Non-pigmented ciliary epithelial cell (primary cell): Measurements from ENCODE around the gene GSTT4.
"Not testable (repeated sequence)": the region's sequence is repeated elsewhere in the genome, so short reads cannot be mapped to it uniquely, and the experiment has no call there.

Source experiments
- DNase-seq: peaks from one replicate; pipeline ENCODE4 v3.0.0-alpha.2; 2010; ENCODE audit warnings: low read depth

Gene GSTT4

DNA sequence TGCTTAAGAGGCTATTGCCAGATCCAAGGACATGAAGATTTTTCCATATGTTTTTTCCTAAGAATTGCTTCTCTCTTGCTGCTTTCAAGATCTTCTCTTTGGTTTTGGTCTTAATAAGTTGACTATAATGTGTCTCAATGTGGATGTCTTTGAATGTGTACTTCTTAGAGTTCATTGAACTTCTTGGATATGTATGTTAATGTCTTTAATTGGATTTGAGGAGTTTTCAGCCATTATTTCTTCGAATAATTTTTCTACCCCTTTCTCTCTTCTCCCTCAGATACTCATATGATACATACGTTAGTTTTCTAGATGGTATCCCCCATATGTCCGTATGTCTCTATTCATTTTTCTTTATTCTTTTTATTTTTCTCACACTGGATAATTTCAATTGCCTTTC lies 19.1 kb upstream of the GSTT4 start:
- no peak for DNase-seq

DNA sequence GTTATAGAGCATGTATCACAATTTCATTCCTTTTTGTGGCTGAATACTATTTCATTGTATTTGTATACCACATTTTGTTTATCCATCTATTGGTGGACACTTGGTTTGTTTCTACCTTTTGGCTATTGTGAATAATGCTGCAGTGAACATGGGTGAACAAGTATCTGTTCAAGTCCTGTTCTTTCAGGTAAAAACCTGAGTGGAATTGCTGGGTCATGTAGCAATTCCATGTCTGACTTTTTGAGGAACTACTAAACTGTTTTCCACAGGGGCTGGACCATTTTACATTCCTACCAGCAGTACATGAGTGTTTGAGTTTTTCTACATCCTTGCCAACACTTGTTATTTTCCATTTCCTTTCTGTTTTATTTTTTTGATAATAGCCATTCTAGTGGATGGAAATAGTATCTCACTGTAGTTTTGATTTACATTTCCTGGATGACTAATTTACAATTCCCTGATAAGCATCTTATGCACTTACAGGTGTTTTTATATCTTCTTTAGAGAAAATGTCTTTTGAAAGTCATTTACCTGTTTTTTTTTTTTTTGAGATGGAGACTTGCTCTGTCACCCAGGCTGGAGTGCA lies 18.0 kb upstream of the GSTT4 start:
- no peak for DNase-seq

DNA sequence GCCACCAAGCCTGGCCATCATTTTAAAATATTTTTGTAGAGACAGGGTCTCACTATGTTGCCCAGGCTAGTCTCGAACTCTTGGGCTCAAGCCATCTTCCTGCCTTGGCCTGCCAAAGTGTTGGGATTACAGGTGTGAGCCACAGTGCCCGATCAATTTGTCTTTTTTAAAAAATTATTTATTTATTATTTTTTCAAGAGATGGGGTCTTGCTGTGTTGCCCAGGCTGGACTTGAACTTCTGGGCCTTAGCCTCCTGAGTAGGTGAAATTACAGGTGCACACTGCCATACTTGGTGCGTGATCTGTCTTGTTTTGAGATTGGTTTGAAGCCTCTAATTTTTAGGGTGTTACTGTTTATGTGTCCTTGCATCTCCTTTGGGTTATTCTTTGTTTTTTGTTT lies 16.1 kb upstream of the GSTT4 start:
- no peak for DNase-seq

DNA sequence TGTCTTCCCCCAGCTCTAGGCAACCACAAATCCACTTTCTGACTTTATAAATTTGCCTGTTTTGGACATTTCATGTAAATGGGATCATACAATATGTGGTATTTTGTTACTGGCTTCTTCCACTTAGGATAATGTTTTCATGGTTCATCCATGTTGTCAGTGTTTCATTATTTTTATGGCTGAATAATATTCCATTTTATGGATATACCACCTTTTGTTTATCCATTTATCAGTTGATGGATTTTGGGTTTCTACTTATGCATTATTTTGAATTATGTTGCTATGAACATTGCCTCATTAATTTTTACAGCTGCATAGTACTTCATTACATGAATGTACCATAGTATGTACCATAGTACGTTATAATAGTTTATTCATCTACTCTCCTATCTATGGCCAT lies 10.9 kb upstream of the GSTT4 start:
- DNase-seq = no peak

DNA sequence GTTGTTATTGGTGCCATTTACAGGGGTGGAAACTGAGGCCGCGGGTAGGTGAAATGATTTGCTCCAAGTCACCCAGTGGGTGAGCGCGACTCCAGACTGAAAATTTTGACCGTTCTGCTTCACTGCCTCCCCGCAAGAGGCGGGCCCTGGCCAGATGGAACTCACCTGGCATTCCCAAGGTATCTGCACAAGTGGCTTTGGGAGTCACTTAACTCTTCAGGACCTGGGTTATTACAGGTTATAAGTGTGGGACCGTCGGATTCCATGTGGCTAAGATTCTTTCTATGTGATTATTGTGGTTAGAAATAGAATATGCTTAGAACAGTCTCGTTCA lies 6.4 kb upstream of the GSTT4 start:
- no peak for DNase-seq

DNA sequence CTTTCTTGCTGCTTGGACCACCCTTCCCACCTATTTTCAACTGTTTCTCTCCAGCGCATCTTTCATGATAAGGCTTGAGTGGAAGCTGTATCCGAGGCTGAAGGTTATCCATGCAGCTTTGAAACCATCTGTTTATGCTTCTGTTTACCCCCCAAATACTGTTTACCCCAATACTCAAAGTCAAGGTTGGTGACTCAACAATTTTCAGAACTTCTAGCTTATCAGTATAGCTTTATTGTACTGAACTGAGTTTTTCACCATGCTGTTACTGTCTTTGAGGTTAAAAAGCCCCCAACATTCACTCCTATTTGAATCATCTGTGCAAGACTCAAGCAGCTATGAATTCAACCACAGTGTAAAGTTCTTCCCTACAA lies 4.8 kb upstream of the GSTT4 start:
- DNase-seq = no peak

DNA sequence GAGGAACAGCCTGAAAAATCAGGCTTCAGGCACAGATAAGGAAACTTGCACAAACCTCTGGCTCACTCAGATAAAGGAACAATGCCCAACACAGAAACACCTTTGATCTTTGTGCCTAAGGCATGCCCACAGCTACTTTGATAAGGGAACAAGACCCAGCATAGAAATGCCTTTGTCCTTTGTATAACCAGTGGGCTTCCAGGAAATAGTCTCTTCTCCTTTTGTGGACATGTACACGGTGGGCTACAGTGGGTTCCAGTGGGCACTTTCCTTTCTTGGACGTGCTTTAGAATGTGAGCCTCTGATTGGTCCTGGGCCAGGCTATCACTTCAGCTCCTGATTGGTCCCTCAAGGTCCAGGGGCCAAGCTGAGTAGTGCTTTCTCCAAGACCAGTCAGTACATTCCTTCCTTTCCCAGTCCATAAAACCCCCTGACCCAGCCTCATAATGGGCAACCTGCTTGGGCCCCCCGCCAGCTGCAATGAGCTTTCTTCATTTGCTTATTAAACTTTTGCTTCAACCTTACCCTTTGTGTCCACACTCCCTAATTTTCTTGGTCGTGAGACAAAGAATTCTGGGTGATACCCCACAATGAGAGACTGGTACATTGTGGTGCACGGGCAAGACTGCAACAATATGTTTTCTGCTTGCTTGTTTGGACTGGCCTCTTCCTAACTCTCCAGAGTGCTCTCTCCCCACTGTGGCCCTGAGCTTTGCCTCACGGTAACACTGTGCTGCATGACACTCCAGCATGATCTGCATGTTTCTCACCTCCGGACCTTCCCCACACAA lies 4.2 kb upstream of the GSTT4 start:
- no peak for DNase-seq

DNA sequence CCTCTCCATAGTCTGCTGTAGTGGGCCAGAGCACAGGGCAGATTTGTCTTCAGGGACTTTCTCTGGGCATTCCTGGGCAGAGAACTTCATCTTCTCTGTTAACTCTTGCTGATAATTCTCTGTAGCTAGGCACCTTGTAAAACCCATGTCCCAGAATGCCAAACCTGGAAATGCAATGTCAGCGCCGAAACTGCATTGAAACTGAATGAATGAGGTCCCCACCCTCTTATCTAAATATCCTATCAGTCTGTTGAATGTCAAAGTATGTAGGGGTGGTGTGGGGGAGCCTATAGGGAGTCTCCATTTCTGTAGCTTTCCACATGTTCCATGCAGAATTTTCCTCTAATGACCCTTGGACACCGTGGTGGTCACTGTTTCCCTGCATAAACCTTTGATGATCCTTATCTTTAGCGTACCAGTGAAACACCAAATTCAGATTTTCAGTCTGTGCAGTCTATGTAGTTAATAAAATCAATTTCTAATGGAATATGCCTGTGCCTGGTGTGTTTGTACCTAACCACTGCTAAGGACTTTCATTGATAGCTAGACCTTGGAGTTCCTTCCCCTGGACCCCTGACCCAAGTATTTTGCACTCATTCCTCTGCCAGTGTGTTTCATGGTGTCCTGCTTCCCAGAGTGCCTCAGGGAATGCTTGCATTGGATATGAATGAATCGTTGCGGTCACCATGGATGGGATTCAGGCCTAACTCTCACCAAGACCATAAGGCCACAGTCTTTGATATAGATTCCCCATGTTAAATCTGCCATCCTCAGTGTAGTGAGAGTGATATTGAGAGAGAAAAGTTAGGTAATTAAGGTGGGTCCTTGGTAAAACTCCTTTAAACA lies 3.4 kb upstream of the GSTT4 start:
- no peak for DNase-seq

DNA sequence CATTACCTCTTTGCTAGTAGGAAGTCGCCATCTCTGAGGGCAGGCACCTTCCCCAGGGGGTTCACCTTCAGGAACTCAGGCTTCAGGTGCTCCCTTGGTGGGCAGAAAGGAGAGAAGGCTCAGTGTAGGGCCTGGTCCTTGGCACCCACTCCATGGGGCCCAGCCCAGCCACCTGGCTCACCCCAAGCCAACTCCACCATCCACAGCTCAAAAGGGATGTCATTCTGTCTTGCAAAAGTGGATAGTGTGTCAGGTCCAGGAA lies 2.7 kb upstream of the GSTT4 start:
- no peak for DNase-seq

DNA sequence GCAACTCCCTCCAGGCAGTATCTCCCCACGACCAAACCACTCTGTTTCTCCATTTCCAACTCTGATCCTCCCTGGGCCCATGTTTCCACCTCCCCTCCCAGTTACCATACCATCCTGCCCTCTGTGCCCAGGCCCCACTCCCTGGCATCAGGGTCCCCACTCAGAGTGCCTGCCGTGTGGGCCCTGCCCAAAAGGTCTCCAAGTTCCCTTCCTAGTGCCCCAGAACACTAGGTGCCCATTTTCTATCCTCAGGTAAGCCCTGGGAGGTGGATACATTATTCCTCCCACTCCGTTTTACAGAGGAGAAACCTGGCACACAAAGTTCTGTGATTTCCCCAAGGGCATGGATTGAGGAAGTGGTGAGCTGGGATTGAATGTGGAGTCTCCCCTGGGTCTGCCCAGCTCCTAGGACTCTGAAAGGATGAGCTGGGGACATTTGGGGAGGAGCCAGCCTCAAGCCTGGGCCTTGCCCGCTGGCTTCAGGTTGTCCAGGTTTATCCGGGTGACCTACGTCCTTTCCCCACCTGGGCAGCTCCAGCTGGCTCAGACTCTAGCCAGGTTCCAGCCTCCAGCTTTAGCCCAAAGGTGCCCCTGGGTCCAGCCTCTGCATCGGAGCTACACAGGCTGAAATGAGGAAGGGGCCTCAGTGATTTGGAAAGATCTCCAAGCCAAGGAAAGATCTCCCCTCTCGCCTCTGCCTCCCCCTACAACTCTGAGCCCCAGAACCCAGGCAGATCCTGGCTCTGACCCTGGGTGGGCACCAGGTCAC lies 2.2 kb upstream of the GSTT4 start:
- no peak for DNase-seq

DNA sequence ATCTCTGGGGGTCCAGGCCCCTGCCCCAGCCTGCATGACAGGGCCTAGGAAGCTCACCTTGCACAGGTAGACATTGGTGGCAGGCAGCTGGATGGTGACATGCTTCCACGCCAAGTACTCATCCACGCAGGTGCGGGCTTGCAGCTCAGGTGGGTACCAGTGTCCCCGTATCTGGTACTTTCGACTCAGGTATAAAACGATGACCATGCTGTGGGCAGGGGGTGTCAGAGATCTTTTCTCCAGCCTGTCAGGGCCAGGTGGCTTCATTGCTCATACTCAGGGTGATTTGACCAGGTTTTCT lies 1.6 kb upstream of the GSTT4 start:
- DNase-seq = no peak

DNA sequence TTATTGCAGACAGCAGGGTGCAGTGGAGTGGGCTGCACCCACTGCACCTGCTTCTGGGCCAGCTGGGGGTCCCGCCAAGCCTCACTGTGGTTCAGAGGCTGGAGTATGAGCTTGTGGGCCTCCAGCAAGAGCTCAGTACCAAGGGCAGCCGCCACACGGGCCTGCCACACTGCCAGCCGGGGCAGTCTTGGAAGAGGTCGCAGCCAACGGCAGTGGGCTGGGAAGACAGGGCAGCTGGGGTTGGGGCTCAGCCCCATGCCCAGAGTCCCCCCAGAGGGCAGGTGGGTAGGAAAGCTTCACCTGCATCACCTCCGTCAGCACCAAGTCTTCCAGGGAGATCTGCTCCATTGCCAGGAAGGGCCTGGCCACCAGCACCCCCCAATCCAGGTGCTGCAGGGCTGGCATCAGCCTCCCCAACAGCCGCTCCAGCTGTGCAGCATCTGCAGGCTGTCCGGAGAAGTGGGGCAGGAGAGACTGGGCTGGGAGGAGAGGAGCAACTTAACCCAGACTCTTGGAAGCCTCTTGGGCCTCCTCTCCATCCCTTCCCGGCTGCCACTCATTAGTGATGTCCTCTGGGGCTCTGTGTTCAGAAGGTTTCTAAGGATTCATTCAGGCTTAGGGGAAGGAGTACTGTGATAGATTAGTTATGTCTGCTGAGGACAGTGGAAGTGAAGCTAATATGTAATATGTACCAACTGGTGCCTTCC lies 1.1 kb upstream of the GSTT4 start:
- no peak for DNase-seq

DNA sequence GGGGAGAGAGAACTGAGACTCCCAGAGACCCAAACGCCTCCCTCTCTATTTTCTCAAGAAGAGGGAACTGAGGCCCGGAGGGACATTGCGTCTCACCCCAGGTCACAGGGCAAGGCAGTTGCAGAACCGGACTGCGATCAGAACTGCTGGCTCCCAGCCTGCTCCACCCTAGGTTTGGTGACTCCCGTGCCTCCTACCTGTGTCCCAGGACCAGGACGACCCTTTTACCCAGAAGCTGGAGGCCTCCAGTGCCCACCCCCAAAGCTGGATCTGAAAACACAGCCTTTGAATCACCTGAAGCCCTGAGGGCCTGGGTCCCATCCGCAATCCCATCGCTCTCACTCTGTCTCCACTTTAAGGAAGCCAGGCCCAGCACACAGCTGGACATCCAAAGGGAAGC lies 1.4 kb downstream of the GSTT4 start:
- no peak for DNase-seq

DNA sequence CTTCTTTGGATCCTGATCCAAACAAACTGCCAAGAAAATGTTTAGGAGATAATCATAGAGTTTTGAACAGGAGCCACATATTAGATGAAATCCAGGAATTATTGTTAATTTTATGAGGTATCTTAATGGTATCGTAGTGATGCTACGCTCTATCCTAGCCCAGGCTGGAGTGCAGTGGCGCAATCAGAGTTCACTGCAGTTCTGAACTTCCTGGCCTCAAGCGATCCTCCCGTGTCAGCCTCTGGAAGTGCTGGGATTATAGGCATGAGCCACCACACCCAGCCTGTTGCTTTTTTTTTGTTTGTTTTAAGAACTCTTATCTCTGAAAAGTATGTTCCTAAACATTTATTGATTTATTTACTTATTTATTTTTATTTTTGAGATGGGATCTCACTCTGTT lies 2.4 kb downstream of the GSTT4 start:
- no peak for DNase-seq

DNA sequence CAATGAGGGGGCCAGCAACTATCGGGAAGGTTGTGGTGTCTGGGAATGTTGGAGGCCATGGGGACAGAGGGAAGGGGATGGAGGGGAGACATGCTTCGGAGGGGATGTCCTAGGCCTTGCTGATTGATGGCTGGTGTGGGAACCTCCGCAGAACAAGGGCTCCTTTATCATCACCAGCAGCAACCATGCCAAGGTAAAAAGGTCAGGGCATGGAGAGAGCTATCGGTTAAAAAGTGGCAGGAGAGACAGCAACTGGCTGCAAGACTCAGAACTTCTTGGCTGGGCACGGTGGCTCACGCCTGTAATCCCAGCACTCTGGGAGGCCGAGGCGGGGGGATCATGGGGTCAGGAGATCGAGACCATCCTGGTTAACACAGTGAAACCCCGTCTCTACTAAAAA lies 3.0 kb downstream of the GSTT4 start:
- no peak for DNase-seq

DNA sequence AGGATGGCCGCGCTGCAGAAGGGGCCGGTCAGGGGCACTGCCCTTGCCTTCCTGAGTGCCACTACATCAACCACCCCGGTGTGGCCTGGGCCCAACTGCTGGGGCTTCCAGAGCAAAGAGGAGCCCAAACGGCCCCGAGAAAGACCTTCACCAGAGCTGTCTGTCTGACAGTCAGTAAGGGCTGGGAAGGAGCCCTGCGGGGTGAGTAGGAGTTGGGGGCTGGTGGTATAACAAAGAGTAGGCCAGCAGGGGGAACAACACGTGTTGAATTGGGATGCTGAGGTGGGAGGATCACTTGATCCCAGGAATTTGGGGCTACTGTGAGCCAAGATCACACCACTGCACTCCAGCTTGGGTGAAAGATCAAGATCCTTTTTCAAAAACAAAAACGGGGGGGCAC lies 3.9 kb downstream of the GSTT4 start:
- DNase-seq = no peak

DNA sequence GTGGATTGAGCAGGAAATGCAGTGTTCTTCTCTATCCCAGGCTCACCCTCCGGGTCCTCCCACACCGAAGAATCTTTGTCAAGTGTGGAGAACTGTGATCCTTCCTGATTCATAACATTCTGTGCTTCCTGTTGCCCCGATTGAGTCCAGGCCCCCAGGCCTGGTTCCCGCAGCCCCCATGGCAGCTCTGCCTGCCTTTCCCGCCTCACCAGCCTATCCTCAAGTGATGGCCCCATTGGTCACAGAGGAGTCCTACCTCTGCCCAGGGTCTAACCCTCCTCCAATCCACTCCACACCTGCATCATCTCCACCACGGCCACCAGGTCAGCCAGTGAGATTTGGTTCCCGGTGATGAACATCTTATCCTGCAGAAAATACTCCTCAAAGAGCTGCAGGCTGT lies 5.5 kb downstream of the GSTT4 start:
- not testable (repeated sequence) for DNase-seq

DNA sequence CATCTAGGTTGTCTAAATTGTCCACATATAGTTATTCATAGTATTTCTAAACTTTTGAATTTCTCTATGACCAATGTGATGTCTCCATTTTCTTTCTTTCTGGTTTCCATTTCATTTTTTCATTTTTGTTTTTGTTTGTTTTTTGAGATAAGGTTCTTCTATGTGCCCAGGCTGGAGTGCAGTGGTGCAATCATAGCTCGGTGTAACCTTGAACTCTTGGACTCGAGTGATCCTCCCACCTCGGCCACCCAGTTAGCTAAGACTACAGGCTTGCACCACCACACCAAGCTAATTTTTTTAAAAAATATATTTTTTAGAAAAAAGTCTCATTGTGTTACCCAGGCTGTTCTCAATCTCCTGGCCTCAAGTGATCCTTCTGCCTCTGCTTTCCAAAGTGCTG lies 8.2 kb downstream of the GSTT4 start:
- no peak for DNase-seq

DNA sequence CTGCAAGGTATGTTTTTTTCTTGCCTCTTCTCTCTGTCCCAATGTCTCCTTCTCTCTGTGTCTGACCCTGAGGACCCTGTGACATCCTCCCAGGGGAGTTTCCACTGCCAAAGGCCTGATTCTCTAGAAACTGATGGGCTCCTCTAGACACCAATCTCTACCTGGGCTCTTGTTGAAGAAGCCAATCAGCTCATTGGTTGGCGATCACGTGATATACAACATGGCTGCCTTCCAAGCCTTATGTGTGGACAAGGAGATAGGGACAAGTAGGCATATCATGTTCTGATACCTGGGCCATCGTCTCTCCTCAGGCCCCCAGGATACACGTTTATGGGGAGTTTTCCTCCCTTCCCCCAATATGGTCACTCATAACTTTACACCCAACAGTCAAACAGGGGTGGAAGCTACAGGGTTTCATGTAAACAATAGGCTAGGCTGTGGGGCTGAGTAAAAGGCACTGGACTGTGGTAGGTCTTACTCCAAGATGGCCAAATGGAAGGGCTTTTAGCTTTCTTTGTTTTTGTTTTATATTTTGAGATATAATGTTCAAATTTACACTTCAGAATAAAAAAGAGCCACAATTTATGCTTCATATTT lies 11.6 kb downstream of the GSTT4 start:
- not testable (repeated sequence) for DNase-seq

DNA sequence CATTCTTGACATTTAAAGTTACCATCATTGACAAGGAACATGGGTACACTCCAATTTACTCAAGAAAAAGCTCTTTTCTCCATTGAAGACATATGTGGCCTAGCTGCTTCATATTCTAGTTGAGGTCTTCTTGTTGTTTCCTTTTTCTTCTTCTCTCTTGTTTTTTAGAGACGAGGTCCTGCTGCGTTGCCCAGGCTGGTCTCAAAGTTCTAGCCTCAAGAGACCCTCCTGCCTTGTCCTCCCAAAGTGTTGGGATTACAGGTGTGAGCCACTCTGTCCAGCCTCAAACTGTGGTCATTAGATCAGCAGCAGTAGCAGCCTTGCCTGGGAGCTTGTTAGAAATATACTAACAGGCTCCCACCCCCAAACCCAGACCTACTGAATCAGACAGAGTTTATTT lies 12.2 kb downstream of the GSTT4 start:
- not testable (repeated sequence) for DNase-seq

DNA sequence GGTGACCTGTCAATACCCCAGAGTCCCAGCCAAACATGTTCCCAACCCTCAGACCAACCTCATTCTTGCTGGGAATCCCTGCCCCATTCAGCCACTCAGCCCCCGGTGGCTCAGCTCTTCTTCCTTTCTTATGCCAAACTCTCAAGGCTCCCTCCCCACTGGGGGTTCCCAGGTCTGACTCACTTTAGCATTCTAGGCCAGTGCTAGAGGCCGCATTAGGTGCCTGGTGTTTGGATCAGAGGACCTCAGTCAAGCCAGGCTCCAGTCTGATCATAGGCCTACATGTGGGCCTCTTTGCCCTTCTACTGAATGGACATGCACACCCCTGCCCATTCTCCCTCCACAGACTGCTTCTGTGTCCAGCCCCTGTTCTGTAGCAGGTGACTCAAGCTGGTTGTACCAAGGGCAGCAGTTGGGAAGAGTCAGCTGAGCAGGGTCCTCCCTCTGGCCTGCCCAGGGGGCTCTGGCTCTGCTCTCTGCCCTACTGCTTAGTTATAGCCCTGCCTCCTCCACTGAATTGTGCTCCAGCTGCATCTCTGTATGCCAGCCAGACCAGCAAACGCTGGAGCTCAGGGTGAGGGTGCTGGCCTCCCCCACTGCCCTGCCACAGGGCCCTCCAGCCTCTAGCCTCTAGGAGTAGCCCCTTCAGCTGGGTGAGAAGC lies 15.5 kb downstream of the GSTT4 start:
- not testable (repeated sequence) for DNase-seq
